Stimulated activated memory B cell treated with anti-CD40 and anti-IgM and Interleukin-4, amounts not matched to agents 10 μg/mL and 1 μg/mL and 100 μg/mL, for 72 hours (primary cell): Measurements from ENCODE around the gene SEPHS2.
"Not testable (repeated sequence)": the region's sequence is repeated elsewhere in the genome, so short reads cannot be mapped to it uniquely, and the experiment has no call there.

Experiments
- ATAC-seq: fragments of 150-1000 bp; cut with Tn5 transposase; 2 replicates; pipeline ENCODE4 v1.10.0; 2021
- H3K27ac Mint-ChIP-seq: one replicate; pipeline ENCODE4 v1.8.0; 2022; ENCODE audit warnings: mild to moderate bottlenecking, mixed read lengths
- H3K27me3 Mint-ChIP-seq: one replicate; pipeline ENCODE4 v1.8.0; 2022; ENCODE audit warnings: mixed read lengths
- H3K36me3 Mint-ChIP-seq: one replicate; pipeline ENCODE4 v1.8.0; 2022; ENCODE audit warnings: mixed read lengths
- H3K4me1 Mint-ChIP-seq: one replicate; pipeline ENCODE4 v1.8.0; 2022; ENCODE audit warnings: mixed read lengths
- H3K4me3 Mint-ChIP-seq: one replicate; pipeline ENCODE4 v1.8.0; 2022; ENCODE audit warnings: mild to moderate bottlenecking, moderate library complexity, mixed read lengths
- H3K9me3 Mint-ChIP-seq: one replicate; pipeline ENCODE4 v1.8.0; 2022; ENCODE audit warnings: mixed read lengths

The SEPHS2 gene

DNA sequence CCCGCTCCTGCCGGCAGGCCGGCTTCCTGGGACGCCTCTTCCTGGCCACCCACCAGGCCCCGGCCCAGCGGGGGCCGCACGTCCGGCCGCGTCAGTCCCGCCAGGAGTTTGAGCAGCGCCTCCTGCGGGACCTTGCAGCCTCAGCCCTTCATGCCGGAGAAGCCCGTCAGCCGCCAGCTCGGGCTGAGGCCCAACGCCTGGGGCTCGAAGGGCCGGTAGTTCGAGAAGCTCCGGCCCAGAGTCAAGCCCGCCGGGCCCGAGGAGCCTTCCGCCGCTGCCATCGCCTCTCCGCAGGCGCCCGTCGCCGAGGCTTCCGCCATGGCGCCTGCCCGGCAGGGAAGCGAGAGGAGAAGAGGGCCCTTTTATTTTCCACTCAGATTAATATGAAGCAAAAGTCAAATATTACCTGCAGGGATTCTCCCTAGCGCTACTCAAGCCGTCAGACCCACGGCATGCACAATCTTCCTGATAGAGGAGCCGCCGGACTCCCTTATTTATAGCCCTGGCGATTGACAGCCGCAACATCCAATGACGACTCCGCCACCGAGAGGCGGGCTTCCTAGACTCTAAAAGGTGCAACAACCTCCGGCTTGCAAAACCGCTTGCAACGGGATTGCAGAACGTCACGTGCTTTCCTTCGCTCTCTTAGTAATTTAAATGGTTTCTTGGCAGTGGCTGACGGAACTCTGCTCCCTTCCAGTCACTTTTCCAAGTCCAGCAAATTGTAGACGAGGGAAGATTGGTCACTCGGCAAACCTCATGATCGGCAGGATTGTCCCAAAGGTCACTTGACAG, at the start of gene SEPHS2:
SEPHS2 (minus strand) TSS at position 467 of the 795 bp plus-strand sequence; CDS start at position 320, 147 bp downstream.
- Mint-ChIP-seq H3K27me3 (no peaks in the 10 kb centered on the region), H3K9me3 (peaks cover 3% of the 10 kb centered on the region), H3K27ac (peak within 1 kb of the TSS; percentile 87), H3K4me1 (peaks cover 45% of the 10 kb centered on the region), H3K36me3 (peaks cover 38% of the 10 kb centered on the region), H3K4me3 (peak within 1 kb of the TSS; percentile 90)
- peak; percentile 99 for ATAC-seq

GRCh38 chr16:30494709-30495108, 49.0 kb upstream of the SEPHS2 start:
- Mint-ChIP-seq H3K4me1 (peaks cover 12% of the 10 kb centered on the region), H3K9me3 (no peaks in the 10 kb centered on the region), H3K36me3 (peaks cover 56% of the 10 kb centered on the region), H3K27ac (peak overlapping the region; percentile 33), H3K4me3 (no peak overlapping the region), H3K27me3 (no peaks in the 10 kb centered on the region)
- ATAC-seq: no peak

- Mint-ChIP-seq H3K27me3 (no peaks in the 10 kb centered on the region), H3K4me3 (no peak overlapping the region), H3K4me1 (peaks cover 14% of the 10 kb centered on the region), H3K27ac (peak overlapping the region; percentile 33), H3K9me3 (no peaks in the 10 kb centered on the region), H3K36me3 (peaks cover 56% of the 10 kb centered on the region)
- no peak for ATAC-seq
Measured at GRCh38 chr16:30493941-30494488, 48.3 kb upstream of the SEPHS2 start.

DNA sequence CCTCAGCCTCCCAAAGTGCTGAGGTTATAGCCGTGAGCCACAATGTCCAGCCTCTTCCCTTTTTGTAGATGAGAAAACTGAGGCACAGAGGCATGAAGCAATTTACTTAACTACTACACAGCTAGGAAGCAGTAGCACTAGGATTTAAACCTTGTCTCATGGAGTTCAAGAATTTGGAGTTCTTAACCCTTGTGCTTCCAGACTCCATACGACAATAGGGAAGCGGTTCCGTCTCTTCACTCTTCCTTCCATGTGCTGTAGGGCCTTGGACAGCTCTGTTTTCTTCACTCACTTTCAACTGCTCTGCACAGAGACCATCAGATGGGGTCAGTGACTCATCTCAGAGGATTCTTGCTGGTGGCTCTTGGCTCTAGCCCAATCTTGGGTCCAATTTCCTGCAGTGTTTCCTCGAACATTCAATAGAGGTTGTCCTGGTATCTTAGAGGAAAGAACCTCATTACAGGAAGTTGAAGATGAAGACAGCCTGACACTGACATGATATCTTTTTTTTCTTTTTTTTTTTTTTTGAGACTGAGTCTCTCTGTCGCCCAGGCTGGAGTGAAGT, 46.2 kb upstream of the SEPHS2 start:
- no peak for ATAC-seq
- Mint-ChIP-seq H3K36me3 (peaks cover 69% of the 10 kb centered on the region), H3K9me3 (no peaks in the 10 kb centered on the region), H3K4me1 (peaks cover 24% of the 10 kb centered on the region), H3K27ac (peak overlapping the region; percentile 35), H3K4me3 (no peak overlapping the region), H3K27me3 (no peaks in the 10 kb centered on the region)

DNA sequence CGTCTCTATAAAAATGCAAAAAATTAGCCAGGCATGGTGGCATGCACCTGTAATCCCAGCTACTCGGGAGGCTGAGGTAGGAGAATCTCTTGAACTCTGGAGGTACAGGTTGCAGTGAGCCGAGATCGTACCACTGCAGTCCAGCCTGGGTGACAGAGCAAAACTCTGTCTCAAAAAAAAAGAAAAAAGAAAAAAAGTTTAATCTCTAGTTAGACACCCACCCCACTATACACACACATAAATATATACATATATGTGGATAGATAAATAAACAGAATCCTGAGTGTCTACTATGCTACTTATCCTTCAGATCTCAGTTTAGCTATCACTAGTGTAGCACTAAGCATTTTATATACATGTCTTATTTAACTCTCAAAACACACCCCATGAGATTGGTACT, 45.6 kb upstream of the SEPHS2 start:
- peak overlapping the region; percentile 35 for H3K27ac Mint-ChIP-seq
- peaks cover 24% of the 10 kb centered on the region for H3K4me1 Mint-ChIP-seq

GRCh38 chr16:30490210-30490609, 44.5 kb upstream of the SEPHS2 start:
- Mint-ChIP-seq H3K27ac (no peak overlapping the region), H3K36me3 (peaks cover 76% of the 10 kb centered on the region), H3K9me3 (no peaks in the 10 kb centered on the region), H3K4me3 (no peak overlapping the region), H3K27me3 (no peaks in the 10 kb centered on the region), H3K4me1 (peaks cover 26% of the 10 kb centered on the region)
- ATAC-seq: no peak

More for the DNA sequence above, 45.6 kb upstream of the SEPHS2 start:
- Mint-ChIP-seq H3K4me3 (no peak overlapping the region), H3K36me3 (peaks cover 71% of the 10 kb centered on the region), H3K27me3 (no peaks in the 10 kb centered on the region), H3K9me3 (no peaks in the 10 kb centered on the region)
- ATAC-seq: no peak

- no peaks in the 10 kb centered on the region for H3K9me3 Mint-ChIP-seq
- no peak overlapping the region for H3K4me3 Mint-ChIP-seq
- H3K36me3 Mint-ChIP-seq: peaks cover 76% of the 10 kb centered on the region
- no peaks in the 10 kb centered on the region for H3K27me3 Mint-ChIP-seq
- H3K27ac Mint-ChIP-seq: peak overlapping the region; percentile 72
- ATAC-seq: no peak
- H3K4me1 Mint-ChIP-seq: peaks cover 26% of the 10 kb centered on the region
Measured at GRCh38 chr16:30488764-30489605, 43.3 kb upstream of the SEPHS2 start.

DNA sequence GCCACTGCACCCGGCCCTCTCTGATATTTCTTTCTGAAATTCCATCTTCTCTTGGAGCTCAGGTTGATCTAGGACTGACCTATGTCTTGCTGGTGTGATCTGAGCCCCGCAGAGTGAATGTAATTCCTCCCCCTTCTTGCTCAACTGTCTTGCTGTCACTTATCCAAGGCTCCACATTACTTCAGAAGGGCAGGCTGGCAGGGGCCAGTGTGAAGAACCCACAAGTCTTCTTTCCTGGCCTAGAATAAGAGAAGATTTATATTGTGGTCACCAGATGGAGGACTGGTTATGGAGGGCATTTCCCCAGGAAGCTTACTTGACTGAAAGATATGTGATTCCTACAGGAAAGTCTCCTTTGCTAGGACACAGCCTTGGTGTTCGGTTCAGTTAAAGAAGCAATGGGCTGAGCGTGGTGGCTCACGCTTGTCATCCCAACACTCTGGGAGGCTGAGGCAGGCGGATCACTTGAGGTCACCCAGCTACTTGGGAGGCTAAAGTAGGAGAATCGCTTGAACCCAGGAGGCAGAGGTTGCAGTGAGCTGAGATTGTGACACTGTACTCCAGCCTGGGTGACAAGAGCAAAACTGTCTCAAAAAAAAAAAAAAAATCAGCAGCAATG, 40.3 kb upstream of the SEPHS2 start:
- no peak overlapping the region for H3K27ac Mint-ChIP-seq
- peaks cover 30% of the 10 kb centered on the region for H3K4me1 Mint-ChIP-seq
- H3K9me3 Mint-ChIP-seq: no peaks in the 10 kb centered on the region
- no peaks in the 10 kb centered on the region for H3K27me3 Mint-ChIP-seq
- no peak overlapping the region for H3K4me3 Mint-ChIP-seq
- H3K36me3 Mint-ChIP-seq: peaks cover 88% of the 10 kb centered on the region
- no peak for ATAC-seq

DNA sequence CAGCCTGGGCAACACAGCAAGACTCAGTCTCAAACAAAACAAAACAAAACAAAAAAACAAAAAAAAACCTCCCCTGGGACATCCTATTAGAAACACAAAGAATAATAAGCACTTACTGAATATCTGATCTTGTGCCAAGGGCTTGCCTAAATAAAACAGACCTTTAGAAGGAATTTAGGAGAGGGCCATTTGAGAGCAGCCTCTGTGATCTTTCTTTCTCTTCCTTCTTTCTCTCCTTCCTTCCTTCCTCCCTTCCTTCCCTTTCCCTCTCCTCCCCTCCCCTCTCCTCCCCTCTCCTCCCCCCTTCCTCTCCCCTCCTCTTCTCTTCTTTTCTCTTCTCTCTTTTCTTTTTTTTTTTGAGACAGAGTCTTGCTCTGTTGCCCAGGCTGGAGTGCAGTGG, 39.2 kb upstream of the SEPHS2 start:
- no peaks in the 10 kb centered on the region for H3K27me3 Mint-ChIP-seq
- H3K9me3 Mint-ChIP-seq: no peaks in the 10 kb centered on the region
- H3K27ac Mint-ChIP-seq: peak overlapping the region; percentile 70
- H3K4me3 Mint-ChIP-seq: no peak overlapping the region
- H3K36me3 Mint-ChIP-seq: peaks cover 87% of the 10 kb centered on the region
- no peak for ATAC-seq
- H3K4me1 Mint-ChIP-seq: peaks cover 38% of the 10 kb centered on the region

- no peaks in the 10 kb centered on the region for H3K9me3 Mint-ChIP-seq
- peaks cover 85% of the 10 kb centered on the region for H3K36me3 Mint-ChIP-seq
- no peak for ATAC-seq
- H3K27me3 Mint-ChIP-seq: no peaks in the 10 kb centered on the region
- no peak overlapping the region for H3K4me3 Mint-ChIP-seq
- H3K4me1 Mint-ChIP-seq: peaks cover 44% of the 10 kb centered on the region
- H3K27ac Mint-ChIP-seq: peak overlapping the region; percentile 25
Measured at GRCh38 chr16:30482366-30482765, 36.7 kb upstream of the SEPHS2 start.

DNA sequence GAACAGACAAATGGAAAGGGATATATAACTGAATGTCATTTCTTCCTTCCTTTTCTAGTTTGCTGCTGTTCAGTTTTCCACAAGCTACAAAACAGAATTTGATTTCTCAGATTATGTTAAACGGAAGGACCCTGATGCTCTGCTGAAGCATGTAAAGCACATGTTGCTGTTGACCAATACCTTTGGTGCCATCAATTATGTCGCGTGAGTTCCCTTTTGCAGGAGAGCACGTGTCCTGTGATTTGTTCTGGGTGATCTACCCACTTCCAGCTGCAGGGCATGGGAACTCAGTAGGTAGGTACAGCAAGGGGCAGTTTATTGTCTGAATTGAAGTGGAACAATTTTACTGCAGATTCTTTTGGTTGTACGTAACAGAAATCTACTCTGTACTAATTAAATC, 35.7 kb upstream of the SEPHS2 start:
- ATAC-seq: no peak
- Mint-ChIP-seq H3K4me3 (no peak overlapping the region), H3K36me3 (peaks cover 89% of the 10 kb centered on the region), H3K9me3 (no peaks in the 10 kb centered on the region), H3K27me3 (no peaks in the 10 kb centered on the region), H3K27ac (no peak overlapping the region), H3K4me1 (peaks cover 51% of the 10 kb centered on the region)

GRCh38 chr16:30478766-30479478, 33.2 kb upstream of the SEPHS2 start:
- no peaks in the 10 kb centered on the region for H3K9me3 Mint-ChIP-seq
- peaks cover 62% of the 10 kb centered on the region for H3K4me1 Mint-ChIP-seq
- ATAC-seq: peak; percentile 73
- no peak overlapping the region for H3K4me3 Mint-ChIP-seq
- H3K27ac Mint-ChIP-seq: peak overlapping the region; percentile 58
- peaks cover 83% of the 10 kb centered on the region for H3K36me3 Mint-ChIP-seq
- no peaks in the 10 kb centered on the region for H3K27me3 Mint-ChIP-seq

DNA sequence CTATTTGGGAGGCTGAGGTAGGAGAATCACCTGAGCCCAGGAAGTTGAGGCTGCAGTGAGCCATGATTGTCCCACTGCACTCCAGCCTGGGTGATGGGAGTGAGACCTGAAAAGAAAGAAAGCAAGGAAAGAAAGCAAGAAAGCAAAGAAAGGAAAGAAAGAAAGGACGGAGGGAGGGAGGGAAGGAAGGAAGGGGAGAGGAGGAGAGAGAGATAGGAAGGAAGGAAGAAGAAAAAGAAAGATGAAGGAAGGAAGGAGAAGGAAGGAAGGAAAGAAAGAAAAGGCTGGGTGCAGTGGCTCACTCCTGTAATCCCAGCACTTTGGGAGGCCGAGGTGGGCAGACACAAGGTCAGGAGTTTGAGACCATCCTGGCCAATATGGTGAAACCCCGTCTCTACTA, 32.1 kb upstream of the SEPHS2 start:
- H3K4me1 Mint-ChIP-seq: peaks cover 73% of the 10 kb centered on the region
- peaks cover 82% of the 10 kb centered on the region for H3K36me3 Mint-ChIP-seq
- H3K27me3 Mint-ChIP-seq, H3K9me3 Mint-ChIP-seq, ATAC-seq: not testable (repeated sequence)
- H3K27ac Mint-ChIP-seq: peak overlapping the region; percentile 58
- peak overlapping the region; percentile 16 for H3K4me3 Mint-ChIP-seq

DNA sequence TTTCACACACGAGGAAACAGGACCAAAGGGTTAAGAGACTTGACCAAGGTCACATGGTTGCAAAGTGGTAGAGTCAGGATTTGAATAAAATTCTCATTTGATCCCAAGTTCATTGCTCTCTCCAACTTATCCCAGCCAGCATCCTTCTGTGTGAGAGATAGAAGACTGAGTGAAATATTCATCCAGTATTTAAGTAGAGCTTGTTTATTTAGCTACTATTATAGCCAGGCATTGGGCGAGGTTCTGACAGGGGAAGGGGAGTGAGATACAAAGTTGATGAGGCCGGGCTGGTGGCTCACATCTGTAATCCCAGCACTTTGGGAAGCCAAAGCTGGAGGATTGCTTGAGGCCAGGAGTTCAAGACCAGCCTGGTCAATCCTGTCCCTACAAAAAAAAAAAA, 31.3 kb upstream of the SEPHS2 start:
- H3K4me3 Mint-ChIP-seq: no peak overlapping the region
- no peaks in the 10 kb centered on the region for H3K9me3 Mint-ChIP-seq
- H3K27ac Mint-ChIP-seq: peak overlapping the region; percentile 58
- no peaks in the 10 kb centered on the region for H3K27me3 Mint-ChIP-seq
- ATAC-seq: no peak
- peaks cover 77% of the 10 kb centered on the region for H3K36me3 Mint-ChIP-seq
- peaks cover 74% of the 10 kb centered on the region for H3K4me1 Mint-ChIP-seq
